Dermis microvascular lymphatic vessel endothelial cell (primary cell): ENCODE data around the gene ZNF749. TPM values are rescaled to one million over a fixed set of nuclear protein-coding genes. Genes with fewer than 3 reads are reported as not detected.
A peak's percentile ranks its signal among the peaks of the same experiment; 100 is the strongest.

ENCODE experiments used
- DNase-seq, 2 donors: peaks; one replicate each; pipeline versions ENCODE4 v3.0.0 to v3.0.0-alpha.2; 2010; ENCODE audit warnings: low read depth in 2 of 2
- total RNA-seq: library from RNA; depleted of rRNA; stranded (reverse); fragments of >200 nt; gene quantifications from 2 replicates; pipeline ENCODE4 v1.2.1, GENCODE V29; 2014

The ZNF749 gene
- 8.5 and 11.5 TPM in 2 replicates for total RNA-seq

DNA sequence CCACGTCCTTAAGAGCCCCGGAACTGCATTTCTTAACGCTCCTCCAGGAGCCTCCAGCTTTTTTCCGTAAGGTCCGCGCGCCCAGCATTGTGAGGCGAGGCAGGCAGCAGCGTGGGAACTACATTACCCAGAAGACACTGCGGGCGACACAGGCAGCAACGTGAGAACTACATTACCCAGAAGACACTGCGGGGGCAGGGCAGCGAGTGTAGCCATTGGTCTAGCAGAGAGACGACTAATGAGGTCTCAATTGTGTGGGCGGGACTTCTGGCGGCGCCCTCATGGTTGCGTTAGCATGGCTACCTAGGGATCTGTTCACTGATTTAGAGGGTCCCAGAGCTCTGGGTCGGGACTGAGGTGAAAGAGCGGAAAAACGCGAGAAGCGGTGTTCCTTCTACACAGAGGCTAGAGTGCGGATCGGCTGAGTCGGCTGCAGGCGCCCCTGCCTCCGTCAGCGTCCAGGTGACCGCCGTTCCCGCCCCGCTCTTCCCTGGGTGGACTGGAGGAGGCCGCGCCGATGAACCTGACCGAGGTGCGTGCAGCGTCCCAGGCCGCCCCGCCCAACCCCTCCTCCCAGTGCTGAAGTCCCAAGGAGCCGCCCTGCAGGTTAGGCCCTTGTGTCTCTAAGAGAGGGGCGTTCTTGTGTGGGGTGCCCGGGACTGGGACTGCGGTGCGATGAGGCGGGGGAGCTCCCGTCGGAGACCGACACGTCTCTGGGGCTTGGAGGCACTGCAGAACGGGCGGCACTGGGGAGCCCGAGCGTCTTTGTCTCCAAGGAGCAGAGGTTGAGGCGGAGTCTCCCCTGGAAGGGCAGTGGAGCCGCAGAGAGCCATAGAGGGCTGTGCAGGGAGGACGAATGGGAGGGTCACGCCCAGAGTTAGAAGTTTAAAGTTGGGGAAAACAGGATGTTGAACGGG is at the start of gene ZNF749:
ZNF749 (plus strand) TSS at position 264 of the 917 bp plus-strand sequence; CDS start at position 518, 254 bp downstream.
- DNase-seq: peak; percentile 96 to 98

DNA sequence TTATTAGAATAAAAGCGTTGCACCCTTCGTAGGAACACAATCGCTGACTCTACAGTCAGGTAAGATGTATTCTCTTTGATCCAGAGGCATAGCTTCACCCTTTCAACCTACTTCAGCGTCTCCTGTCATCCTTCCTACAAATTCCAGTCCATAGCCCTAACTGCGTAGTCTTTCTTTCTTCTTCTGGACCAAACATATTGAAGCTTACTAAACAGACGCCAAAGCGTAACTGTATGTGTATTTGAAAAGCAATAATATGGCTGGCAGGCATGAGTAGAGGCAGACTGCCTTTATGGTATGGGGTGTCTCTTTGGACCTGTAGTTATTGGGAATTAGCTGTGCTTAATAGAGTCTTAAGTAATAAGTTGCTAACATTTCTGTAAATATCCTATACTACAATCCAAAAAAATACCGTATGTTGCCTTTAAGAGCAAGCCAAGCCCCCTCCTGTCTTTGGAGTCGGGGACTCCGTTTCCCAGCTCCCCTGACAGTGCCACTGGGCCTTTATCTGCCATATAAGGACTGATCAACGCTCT is 45.9 kb upstream of the ZNF749 start:
- no peak for DNase-seq

DNA sequence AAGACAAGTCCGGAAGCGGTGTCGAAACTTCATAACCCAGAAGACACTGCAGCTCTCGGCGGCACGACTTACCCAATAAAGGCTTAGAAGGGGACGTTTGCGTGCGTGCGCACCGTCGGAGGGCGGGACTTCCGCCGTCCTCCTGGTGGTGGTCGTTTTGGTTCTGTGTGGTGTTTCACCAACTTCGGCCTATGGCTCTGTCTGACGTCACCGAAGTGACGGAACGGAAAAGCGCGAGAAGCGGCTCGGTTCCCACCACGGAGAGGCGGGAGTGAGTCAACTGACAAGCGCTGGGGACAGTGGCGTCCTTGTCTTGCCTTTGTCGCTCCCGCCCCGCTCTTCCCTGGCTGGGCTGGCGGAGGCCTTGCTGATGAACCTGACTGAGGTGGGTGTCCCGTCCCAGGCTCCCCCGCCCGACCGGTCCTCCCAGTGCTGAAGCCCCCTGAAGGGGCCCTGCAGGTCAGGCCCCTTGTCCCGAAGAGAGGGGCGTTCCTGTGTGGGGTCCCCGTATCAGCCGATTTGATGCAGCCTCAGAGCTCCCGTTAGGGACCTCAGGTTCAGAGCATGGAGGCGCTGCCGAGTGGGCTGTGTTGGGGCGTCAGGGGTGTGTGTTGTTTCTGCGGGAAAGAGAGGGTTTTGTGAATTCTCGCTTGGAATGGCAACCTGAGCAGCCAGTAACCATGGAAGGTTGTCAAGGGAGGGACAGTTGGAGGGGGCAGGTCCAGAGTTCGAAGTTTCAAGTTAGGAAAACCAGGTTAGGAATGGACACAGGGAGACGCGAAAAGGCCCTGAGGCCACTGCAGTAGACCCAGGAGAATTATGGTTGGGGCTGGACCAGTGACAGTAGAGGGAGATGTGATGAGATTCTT is 45.2 kb upstream of the ZNF749 start, which contains the start of gene ZNF548:
ZNF548 (plus strand) TSS at position 125 of the 869 bp plus-strand sequence; CDS start at position 371, 246 bp downstream.
- peak; percentile 98 to 99 for DNase-seq

DNA sequence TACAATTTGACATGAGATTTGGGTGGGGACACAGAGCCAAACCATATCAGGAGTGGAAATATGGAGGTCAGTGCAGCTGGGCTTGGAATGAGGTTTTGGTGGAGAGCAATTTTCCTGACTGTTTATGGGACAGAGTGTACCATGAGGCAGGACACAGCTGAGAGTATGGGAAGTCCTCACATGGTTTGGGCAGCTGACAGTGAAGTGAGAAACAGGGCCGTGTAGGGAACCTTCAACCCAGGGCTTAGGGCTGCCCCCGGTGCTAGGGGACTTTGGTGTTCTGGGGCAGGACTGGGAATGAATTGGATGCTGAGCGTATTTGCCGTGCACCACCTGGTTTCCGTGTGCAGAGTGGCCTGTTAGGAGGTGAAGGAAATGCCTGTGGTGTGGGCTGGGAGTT is 39.4 kb upstream of the ZNF749 start:
- no peak for DNase-seq

DNA sequence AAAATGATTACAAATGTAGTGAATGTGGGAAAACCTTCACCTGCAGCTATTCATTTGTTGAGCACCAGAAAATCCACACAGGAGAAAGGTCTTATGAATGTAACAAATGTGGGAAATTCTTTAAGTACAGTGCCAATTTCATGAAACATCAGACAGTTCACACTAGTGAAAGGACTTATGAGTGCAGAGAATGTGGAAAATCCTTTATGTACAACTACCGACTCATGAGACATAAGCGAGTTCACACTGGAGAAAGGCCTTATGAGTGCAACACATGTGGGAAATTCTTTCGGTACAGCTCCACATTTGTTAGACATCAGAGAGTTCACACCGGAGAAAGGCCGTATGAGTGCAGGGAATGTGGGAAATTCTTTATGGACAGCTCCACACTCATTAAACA is 36.3 kb upstream of the ZNF749 start:
- DNase-seq: no peak

DNA sequence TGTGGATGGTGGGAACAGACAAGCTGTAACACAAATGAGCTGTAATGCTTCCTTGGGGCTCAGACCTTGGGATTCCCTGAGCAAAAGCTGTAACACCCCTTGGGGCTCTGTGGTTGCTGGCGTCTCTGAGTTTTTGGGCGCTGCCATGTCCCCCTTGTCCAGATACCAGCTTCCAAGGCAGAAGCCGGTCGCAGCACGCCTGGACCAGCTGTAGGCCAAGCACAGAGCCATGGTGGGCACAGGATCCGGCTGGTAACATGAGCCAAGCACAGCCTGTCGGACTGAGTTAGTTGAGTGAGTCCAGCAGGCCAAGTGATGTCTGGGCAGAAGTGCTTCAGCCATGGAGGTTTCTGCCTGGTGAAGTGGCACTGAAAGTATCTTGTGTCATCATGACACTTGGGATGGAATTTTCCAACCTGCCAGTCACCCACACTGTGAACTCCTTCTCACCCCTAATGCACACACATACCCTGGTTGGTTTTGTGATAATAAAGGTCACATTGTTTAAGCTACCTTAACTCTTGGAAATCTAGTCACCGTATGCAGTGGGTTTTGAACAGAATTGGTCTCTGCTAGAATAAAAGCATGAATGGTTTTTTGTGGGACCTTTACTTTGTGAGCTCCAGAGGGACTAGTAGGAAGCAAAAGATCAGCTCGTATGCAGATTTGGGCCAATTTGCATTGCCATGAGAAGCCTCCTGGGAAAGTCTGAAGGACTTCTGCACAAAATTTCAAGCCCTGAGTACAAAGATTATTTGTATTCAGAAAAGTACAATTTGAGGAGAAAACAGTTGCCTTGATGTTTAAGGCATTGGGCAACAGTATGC is 31.2 kb upstream of the ZNF749 start:
- no peak for DNase-seq

DNA sequence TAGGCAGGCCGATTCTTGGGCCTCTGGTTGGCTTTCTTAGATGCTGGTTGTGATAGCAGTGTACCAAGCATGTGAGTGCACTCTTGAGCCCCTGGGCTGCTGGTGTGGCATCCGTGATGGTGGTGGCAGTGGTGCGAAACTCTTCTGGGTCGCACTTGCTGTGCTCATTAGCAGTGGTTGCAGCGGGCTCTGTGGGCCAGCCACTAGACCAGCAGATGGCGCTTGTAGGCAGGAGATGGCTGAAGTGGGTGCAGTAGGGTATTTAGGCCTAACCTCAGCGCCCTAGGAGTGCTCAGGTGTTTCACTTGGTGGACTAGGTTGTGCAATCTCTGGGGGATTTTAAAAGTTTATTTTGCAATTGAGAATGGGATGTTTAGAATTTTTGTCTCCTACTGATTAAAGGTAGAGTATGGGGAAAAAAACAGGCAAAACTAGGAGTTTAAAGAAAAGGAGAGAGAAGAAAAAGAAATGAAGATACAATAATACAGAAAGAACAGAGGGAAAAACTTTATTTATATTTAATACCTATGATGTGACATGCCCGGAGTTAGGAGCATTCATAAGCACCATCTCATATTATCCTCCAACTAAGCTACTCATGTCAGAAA is 28.5 kb upstream of the ZNF749 start:
- peak; percentile 32 to 64 for DNase-seq

DNA sequence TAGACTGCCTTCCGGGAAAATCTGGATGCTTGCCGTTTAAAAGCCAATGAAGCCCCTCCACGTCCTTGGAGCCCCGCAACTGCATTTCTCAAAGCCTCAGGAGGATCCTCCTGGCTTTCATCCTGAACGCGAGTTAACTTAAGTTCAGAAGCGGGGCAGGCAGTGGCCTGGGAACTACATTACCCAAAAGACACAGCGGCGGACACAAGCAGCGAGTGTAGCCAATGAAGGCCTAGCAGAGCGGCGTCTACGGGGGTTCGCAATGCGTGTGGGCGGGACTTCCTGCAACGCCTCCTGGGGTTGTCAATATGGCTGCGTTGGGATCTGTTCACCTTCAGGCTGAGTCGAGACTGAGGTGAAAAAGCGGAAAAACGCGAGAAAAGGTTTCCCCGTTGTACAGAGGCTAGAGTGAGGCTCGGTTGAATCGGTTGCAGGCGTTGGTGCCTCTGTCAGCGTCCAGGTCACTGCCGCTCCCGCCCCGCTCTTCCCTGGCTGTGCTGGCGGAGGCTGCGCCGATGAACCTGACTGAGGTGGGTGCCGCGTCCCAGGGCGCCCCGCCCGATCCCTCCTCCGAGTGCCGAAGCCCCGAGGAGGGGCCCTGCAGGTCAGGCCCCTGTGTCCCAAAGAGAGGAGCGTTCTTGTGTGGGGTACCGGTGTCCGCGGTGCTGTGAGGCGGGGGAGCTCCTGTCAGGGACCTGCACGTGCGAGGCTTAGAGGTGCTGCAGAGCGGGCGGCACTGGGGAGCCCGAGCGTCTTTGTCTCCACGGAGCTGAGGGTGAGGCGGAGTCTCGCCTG is 24.1 kb upstream of the ZNF749 start, which contains the start of gene ZNF17:
ZNF17 (plus strand) TSS at position 285 of the 795 bp plus-strand sequence. CDS start 2,455 bp downstream, outside the sequence.
- DNase-seq: peak; percentile 87 to 95

DNA sequence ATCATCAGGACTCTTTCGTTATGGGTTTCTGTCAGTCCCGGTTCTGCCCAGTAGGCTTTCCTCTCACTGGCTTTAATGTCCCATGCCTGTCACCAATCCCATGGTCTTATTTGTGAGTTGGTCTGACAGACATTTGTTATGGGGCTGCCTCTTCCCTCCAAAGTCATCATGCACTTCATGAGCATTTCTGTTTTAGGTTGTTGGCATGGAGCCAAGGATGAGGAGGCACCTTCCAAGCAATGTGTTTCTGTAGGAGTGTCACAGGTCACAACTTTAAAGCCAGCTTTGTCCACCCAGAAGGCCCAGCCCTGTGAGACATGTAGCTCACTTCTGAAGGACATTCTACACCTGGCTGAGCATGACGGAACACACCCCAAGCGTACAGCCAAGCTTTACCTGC is 15.7 kb upstream of the ZNF749 start:
- no peak for DNase-seq

DNA sequence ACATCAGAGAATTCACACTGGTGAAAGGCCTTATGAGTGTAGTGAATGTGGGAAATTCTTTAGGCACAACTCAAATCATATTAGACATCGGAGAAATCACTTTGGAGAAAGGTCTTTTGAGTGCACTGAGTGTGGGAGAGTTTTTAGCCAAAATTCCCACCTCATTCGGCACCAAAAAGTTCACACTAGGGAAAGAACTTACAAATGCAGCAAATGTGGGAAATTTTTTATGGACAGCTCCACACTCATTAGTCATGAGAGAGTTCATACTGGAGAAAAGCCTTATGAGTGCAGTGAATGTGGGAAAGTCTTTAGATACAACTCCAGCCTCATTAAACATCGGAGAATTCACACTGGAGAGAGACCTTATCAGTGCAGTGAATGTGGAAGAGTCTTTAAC is 14.1 kb upstream of the ZNF749 start:
- no peak for DNase-seq

DNA sequence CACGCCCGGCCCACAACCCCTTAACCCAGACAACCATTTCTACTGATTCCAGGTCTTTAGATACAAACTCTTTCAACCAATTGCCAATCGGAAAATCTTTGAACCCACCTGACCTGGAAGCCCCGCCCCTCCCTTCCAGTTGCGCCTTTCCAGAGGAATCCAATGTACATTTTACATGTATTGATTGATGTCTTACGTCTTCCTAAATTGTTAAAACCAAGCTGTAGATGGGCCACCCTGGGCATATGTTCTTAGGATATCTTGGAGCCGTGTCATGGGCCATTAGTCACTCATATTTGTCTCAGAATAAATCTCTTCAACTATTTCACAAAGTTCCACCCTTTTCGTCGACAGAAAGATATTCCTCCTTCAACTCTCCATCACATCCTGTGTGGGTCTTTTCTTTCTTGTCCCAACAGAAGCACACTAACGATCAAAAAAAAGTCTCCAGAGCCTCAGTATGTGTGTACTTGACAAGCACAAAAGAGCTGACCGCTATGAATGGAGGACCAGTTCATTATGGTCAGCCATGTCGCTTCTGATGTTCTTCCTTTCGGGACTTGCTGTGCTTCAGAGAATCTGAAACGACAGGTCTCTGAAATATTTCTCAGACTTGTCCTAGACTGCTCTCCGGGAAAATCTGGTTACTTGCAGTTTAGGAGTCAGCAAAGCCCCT is 601 bp upstream of the ZNF749 start:
- DNase-seq: no peak

DNA sequence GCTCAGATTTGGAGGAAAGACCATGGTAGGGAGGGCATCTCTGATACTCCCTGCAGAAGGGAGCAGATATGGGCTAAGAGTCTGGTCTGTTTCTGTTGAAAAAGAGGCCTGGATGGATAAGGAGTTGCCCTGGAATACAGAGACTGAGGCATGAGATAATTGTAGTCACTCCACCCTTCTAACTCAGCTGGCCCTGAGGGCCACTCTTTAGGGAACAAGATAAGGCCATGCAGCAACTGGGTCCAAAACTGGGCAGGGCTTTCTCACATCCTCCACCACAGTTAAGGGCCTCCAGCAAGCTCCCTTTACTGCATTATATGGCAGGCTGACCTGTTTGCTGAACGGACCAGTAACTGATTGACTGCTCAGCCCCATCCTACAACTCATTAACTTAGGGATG is 1.3 kb downstream of the ZNF749 start:
- no peak for DNase-seq

DNA sequence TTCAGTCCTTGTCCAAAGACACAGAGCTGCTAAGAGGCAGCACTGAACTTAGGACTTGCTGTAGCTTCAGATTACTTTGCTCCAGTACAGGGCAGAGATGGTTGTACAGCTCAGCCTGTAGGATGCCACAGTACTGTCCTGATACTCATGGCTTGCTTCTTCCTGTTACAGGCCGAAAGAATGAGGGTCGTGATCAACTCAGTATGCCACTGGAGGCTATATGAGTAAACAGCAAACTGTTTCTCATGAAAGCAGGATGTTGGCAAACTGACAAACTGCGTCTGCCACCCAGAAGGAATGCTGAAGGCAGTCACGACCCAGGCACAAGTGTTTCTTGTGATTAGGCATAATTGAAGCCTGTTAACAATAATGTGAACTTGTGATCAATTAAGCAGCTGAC is 2.8 kb downstream of the ZNF749 start:
- no peak for DNase-seq

DNA sequence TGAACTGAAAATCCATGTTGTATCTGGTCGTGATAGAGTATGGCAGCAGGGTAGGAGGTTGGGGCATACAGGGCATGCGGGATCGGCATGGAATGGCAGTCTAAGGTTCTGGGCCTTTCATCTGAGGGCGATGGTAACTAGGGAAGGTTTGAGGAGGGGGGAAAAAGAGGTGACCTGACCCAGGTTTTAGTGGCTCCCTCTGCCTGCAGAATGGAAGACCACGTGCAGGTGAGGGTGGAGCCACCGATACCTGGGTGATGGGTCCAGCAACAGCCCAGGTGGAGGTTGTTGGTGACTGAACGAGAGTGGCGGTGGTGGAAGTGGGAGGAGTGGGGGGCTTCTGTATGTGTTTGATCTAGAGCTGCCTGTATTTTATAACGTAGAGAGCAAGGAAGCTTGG is 3.8 kb downstream of the ZNF749 start:
- DNase-seq: no peak

DNA sequence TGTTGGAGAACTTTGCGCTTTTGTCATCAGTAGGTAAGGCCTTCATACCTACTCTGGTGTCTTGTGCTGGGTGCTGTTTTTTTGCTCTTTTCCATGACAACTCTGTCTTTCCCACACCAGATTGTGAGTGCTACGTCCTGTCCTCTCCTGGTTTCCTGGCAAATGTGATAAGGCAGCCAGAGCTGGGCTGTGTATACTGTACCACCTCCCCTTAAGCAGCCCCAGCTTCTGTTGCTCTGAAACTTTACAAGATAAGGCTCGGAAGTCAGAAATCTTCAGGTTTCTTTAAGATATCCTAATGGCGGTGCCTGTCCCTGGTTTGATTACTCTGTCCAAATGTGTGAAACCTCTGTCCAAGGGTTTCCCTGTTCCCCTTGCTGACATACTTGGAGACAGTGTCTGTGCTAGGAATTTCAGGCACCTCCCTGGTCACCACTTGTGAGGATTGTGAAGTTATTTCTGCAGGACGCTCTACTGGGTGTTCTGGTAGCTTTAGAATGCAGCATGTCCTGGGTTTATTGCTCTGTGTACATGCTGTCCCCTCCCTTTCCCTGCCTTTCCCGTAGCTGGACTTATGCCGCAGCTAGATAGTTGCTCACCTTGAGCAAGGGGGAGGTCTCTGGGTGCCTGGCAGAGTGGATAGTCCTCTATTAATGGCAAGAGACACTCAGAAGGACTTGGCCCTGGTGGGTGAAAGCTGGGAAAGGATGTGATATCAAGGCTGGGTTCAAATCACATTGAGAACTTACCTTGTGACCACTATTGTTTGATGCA is 7.0 kb downstream of the ZNF749 start:
- no peak for DNase-seq

DNA sequence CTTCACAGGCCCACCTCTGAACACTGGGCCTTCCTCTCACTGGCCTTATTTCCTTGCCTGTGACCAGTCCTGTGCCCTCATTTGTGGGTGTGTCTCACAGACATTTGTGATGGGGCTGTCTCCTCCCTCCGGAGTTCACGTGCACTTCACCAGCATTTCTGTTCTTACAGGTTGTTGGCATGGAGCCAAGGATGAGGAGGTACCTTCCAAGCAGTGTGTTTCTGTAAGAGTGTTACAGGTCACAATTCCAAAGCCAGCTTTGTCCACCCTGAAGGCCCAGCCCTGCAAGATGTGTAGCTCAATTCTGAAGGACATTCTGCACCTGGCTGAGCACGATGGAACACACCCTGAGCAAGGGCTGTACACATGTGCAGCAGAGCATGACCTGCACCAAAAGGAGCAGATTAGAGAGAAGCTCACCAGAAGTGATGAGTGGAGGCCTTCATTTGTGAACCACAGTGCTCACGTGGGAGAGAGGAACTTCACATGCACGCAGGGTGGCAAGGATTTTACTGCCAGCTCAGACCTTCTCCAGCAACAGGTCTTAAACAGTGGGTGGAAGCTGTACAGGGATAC is 8.1 kb downstream of the ZNF749 start:
- no peak for DNase-seq

DNA sequence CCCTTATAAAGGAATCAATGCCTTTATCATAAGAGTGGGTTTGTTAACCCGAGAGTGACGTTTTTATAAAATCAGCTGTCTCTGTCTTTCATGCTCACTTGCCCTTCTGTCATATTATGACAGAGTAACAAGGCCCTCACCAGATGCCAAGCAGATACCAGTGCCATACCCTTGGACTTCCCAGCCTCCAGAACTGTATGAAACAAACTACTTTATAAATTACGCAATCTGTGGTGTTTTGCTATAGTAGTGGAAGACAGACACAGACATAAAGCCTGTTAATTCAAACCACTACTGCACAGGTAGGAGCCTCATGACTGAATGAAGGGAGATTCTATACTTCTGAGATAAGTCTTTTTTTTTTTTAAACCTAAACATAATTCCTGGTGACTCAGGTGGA is 17.2 kb downstream of the ZNF749 start:
- no peak for DNase-seq
